HT1080 (cell line): Measurements from ENCODE around the gene SPEF1. TPM values are rescaled to one million over a fixed set of nuclear protein-coding genes. Genes with fewer than 3 reads are reported as not detected.
A peak's percentile ranks its signal among the peaks of the same experiment; 100 is the strongest.

Experiments
- DNase-seq: peaks from one replicate; pipeline ENCODE4 v3.0.0-alpha.2; 2015; ENCODE audit warnings: low read depth
- total RNA-seq: library from RNA; depleted of rRNA; stranded (reverse); fragments of >200 nt; shearing (Covaris generic); gene quantifications from 2 replicates; pipeline ENCODE4 v1.2.3, GENCODE V29; 2014

Gene SPEF1
- total RNA-seq, 1 experiment from 2014 or later = not detected

DNA sequence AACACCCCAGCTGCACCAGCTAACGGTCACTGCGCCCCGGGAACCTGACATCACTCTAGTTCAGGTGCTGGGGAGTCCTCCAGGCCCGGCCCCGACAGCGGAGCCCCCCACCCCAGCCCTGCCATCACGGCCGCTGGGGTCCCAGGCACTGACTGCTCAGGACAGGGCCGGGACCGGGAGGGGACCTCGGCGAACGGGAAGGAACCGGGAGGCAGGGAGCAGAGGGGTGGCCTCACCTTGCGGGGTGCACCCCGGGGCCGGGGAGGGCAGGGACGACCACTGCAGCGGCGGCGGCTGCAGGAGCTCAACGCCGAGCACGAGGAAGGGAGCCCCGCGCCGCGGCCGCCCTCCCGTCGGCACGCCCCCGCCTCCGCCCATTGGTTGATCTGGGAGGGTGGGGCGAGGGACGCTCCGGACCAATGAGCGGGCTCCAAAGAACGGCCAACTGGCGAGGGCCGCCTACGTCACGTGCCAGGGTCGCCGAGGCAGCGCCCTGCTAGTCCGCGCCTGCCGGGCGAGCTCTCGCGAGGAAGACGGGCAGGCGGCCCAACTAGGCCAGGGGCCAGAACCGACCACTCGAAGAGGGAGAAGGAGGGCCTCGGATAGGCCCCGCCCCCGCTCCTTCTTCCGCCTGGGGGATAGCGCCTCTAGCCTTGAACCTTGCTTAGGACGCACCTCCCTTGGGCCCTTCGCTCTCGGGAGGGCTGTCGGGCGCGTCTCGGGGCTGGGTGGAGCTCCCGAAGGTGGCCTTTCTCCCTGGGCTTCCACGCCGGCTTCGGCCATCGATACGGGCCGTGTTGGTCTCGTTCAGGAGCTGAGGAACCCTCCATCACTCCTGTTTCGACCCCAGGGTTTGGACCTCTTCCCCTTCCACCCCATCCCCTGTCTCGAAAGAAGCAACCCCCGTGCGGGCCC lies 13.6 kb downstream of the SPEF1 start, which contains the start of gene ADISSP:
Gene ADISSP, minus strand, starts transcription at position 327 of the 915 bp plus-strand sequence. CDS start 7,653 bp downstream, outside the sequence.
- peak; percentile 98 for DNase-seq

DNA sequence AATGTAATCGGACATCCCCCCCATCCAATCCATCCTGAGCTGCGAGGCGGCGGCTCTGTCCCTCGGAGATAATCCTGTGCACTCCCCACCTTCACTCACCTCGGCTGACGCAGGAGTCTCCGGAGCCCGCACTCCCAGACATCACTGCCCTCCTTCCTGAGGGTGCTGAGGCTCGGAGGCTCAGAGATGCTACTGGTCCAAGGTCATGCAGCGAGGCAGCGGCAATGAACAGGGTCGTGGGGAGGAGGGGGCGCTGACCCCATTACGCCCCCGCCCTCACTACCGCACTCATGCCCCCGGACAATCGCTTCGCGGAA lies 14.2 kb downstream of the SPEF1 start:
- no peak for DNase-seq

DNA sequence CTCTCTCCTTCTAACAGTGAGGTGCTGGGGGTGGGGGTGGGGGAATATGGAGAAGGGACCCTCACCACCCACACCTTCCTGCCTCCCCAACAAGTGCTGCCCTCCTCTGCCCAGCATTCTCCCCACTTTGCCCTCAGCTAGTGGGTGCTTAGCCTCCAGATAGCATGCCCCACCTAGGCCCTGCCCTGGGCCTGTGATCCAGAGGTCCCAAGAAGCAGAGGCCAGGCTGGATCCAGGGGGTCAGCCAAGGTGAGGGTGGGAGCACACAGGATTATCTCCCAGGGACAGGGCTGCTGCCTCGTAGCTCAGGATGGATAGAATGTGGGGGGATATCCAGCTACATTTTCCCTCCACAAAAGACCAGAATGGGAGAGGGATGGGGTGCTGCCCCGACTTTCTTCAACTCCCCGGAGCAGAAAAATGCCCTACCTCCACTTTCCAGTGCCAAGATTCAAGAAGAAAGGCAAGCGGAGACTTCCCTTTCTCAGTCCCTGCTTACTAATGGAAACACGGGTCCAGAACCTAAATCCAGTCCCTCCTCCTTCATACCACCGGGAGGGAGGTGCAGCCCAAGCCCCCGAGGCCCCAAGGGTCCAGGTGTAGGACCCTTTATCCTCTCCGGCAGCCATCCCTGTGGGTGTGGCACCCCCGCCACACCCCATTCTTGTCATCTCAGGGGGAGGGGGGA lies 14.7 kb downstream of the SPEF1 start:
- DNase-seq = no peak

DNA sequence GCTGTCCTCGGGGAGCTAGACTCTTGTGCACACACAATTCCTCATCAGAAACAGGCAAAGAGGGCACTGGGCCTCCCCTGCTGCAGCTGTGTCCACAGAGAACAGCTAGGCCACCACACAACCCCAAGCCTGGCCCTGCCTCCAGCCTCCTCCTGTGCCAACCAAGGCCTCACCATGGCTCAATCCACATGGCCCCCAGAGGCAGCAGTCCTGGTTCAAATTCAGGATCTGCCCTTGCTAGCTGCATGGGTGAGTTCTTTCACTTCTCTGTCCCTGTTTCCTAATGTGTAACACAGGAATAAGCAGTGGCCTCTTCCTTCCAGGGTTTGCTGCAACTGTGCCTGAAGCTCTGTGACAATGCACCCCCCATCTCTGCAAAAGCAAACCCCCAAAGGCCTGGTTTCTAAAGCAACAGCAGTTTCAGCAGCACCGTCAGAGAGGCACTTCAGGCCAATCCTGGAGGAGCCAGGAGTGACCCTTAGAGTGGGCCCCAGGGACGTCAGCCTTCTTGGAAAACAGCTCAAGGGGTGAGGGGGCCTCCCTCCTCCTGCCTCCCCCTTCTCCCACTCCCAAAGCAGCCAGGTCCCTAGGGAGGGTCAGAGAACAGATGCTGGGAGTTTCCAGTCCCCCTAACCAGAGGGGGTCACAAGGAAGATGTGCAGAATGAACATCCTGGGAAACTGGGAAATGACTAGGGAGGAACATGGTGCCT lies 15.9 kb downstream of the SPEF1 start:
- DNase-seq = no peak

DNA sequence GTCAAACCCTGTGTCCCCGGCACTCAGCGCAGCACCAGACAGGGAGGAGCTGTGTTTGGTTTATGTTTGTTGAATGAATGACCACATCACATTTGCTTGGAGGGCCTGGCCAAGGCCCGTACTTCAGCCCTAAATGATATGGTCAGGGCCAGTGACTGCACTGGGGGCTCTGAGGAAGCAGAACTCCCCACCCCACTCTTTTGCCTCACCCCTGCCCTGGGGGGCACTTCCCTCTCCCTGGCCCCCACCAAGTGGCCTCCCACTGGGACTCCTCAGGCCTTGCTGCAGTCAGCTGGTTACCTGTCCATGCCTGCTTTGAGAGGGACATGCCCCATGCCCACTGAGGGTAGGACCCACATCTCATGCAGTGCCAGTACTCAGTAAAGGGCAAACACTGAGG lies 16.6 kb downstream of the SPEF1 start:
- no peak for DNase-seq

DNA sequence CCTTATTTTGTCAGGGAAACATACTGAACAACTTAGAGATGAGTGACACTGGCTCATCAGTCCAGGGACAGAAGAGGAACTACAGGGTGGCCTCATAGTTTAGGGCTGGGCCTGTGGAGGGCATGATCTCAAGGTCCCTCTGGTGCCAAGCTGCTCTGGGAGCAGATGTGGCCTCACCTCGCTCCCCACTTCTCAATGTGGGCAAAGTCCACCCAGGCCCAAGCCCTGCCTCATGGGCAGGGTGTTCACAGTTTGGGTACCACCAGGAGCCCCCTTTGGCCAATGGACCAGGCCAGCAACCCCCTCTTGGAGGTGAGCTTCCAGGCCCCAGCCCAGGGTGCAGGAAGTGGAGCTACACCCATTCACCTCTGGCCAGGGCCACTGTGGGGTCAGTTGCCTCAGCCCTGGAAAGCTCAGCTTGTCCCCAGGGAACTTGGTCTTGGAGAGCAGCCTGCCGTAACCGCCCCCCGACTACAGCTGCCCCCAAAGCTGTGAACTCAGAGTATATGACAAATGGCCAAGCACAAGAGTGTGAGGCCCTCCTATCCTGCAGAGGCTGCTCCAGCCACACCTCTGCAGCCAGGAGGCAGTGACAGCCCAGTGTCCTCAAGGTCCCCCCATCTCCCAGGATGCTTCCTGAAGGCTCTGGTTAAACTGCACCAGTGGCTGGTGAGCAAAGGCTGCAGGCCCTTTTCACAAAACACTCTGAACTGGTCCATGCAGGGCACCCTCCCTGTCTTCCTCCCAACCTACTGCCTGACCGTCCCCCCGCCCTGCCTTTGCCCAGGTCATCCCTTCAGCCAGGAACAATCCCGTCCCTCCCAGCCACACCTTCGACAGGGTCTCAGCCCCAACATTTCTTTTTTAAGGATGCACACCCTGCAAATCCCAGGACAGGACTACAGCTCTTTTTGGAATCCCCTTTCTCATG lies 17.3 kb downstream of the SPEF1 start:
- no peak for DNase-seq

DNA sequence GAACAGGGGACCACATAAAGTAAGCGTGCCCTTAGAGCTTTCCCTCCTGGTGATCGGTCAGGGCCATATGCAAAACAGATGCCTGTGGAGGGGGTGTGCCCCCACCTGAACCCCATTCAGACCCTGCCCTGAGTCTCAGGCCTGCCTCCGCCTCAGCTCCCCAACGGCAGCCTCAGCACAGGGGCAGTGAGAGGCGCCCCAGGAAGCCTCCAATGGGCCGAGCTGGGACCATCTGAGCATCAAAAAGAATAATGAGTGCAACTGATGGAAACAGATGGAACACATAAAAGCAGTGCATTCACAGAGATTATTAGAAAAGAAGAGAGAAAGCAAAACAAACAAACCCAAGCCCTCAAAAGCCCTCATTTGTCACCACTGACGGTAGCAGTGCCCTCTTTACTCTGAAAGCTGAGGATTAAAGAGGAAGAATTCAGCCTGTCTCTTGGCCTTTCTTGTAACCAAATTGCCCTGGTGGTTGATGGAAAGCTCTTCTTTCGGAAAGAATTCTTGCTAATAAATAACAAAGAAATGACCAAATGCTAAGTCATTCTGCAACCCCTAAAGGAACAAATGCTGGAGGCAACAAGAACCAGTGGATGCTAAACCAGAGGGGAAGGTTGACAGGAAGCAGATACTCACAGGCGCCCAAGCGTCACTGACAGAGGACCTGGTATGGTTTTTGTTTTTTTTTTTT lies 20.4 kb downstream of the SPEF1 start:
- DNase-seq = no peak

DNA sequence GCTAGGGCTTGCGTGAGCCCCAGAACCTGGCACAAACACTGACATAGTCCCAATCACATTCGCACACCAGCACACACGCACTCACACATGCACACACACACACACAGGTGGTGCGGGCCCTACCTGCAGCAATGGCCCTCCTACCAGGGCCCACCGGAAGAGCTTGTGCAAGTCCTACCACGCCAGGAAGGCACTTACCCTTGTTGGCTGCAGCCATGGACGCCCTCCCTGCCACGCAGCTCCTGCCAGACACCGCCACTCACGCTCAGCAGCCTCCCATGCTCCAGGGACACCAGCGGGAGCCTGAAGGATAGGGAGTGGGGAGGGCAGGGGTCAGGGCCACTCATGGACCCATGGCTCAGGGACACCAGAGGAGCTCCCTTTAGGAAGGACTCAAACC lies 21.4 kb downstream of the SPEF1 start:
- DNase-seq = no peak

DNA sequence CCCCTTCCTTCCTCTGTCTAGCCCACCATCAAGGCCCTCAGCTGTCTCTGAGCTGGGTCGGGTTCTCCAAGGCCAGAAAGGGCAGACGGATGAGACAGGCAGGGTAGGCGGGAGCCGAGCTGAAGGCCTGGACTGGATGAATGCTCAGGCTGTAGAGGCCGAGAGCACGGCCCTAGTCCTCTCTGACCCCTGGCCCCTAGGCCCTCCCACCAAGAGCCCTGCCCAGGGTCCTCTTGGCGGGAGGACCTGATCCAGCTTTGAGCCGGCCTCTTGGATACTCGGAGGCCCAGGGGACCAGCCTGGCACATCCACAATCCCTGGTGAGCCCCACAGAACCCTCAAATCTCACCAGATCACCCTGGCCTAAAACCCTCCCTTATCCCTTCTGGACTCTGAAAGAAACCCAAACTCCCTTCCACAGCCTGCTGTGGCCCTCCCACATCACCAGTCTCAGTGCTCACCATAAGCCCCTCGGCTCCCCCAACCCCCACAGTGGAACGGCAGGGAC lies 21.9 kb downstream of the SPEF1 start:
- DNase-seq = no peak

DNA sequence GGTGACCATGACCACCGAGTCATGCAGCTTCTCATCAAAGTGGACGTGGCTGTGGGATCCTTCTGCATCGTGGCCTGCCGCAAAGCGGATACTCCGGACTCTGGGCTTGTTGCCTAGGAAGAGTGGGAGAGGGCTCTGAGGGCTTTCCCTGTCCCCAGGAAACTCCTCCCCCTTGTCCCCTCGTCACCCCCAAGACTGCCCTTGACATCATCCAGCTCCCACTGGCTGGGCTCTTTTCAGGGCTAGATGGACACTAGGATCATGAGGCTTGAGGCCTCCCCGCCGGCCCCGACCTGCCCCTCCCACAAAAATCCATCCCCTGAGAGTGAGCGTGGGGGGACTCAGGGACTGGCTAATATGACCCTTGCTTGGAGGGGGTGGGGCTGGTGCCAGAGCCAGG lies 22.7 kb downstream of the SPEF1 start:
- DNase-seq = no peak

DNA sequence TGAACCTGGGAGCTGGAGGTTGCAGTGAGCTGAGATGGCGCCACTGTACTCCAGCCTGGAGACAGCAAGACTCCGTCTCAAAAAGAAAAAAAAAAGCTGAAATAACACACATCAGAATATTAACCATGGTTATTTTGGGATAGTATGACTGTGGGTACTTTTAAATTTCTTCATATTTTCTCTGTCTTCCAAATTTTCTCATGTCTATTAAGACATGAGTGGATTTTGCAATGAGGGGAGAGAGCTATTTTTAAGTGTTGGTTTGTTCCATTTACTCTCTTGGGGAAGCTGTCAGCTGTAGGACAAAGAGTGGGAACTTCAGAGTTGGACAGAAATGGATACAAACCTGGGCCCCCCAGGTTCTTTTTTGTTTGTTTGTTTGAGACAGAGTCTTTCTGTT lies 24.0 kb downstream of the SPEF1 start:
- DNase-seq = no peak

DNA sequence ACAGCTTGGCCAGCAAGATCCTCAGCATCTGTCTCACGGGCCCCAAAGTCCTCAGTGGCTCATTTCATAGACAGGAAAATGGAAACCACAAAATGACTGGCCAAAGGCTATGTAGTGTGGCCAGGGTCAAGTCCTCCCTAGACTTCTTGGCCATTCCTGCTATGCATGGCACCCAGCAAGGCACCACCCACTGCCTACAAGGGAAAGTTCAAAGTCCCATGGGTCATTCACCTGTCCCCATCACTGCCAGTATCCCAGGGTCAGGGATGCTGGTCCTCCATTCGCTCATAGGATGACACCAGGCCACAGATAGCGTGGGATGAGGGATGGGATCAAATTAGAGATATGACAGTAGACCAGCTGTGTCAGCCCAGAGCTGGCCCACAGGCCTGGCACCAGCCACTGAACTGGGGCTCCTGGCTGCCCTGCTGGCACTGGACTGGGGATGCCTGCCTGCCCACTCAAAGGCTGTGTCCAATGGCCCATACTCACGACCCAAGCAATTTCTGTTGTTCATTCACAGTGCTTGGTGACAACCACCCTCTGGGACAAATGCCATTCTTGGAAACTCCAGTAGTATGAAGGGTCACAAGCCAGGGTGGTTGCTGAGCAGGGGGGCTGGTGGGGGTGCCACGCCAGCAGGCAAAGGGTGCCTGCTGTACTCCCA lies 25.3 kb downstream of the SPEF1 start:
- no peak for DNase-seq

DNA sequence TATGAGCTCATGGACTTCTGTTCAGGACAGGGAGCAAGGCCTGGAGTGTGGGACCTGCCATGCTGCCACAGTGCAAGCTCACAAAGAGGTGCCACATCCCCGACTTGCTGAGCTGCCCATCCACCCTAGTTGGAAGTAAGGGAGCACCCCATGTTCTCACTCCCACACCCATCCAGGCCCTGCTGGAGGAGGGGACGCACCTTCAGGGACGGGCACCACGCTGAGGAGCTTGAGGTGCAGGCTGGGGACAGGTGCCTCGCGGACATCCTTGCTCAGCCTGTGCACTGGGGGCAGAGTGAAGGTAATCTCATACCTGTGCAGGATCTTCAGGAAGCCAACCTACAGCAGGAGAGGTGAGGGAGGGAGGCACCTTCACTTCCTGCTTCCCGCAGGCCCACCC lies 26.0 kb downstream of the SPEF1 start:
- DNase-seq = no peak

DNA sequence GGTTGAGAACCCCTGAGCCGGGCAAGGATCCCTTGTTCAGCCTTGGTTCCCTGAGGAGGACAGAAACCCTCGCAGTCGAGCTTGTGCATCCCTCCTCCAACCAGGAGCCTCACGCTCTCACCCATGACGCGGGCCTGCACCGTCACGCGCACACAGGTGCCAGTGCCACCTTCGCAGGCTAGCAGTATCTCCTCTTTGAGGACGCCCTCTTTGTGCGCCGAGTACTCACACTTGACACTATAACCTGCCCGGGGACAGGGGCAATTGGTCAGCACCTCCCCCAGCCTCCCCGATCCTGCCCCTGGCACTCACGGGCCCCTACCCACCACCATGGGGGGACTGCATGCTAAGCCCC lies 27.0 kb downstream of the SPEF1 start:
- no peak for DNase-seq

DNA sequence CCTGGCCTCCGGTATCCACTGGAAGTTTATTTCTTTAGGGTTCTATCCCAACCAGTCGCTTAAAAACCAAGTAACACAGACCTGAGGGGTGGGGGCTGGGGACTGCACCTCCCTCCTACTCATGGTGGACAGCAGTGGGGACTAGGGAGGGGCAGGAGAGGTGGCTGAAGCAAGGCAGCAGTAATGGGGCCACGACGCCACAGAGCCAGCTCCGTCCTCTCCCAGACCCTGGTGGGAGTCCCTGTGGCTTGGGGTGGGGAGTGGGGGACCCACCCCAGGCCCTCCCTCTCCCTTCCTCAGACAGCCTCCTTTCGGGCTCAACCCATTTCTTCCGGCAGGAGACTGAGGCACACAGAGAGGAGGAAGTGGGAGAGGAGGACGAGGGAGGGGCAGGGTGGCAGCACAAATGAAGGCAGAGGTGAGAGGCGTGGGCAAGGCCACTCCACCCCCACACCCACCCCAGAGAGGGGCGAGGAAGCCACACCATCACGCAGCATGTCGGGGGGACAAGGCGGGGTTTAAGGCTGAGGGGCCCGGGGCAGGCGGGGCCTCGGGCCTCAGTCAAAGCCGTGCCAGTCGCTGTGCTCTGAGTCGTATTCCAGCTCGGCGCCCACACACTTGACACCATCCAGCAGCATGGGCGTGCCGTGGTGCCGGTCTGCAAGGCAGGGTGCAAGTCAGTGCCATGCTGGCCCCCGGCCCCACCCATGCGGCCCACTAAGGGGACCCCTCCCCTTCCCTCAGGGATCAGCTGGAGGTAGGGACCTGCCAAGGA lies 27.6 kb downstream of the SPEF1 start:
- no peak for DNase-seq

DNA sequence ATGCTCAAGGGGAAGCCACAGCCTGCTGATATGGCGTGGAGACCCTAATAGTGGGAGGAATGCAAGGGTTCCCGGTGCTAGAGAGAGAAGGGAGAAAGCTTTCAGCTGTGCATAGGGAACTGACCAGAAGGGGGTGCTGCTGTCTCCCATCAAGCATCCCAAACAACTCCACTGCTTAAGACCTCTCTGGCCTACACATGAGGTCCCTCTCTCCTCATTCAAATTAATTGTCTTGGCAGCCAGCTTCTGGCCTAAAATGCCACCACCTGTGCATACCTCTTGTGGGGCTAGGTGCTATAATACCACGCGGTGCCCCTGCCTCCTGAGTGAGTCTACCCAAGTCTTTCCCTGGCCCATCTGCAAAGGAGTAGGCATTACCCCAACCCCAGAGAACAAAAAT lies 28.1 kb downstream of the SPEF1 start:
- peak; percentile 61 for DNase-seq

DNA sequence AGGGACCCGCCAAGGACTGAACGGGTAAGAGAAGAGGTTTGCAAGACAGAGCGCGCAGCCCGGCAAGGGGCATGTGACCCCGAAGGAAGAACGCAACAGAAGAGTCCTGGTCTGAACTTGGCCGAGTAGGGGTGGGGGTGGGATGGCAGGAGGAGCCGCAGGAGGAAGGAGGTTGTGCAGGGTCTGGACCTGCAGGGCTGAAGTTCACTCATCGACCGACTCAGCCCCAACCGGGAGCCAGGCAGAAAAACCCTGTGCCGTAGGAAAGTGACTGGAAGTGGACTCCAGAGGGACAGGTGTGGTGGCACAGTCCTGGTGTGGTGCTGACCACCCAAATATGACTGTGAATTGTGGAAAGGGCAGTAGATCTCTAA lies 28.9 kb downstream of the SPEF1 start:
- DNase-seq = no peak

DNA sequence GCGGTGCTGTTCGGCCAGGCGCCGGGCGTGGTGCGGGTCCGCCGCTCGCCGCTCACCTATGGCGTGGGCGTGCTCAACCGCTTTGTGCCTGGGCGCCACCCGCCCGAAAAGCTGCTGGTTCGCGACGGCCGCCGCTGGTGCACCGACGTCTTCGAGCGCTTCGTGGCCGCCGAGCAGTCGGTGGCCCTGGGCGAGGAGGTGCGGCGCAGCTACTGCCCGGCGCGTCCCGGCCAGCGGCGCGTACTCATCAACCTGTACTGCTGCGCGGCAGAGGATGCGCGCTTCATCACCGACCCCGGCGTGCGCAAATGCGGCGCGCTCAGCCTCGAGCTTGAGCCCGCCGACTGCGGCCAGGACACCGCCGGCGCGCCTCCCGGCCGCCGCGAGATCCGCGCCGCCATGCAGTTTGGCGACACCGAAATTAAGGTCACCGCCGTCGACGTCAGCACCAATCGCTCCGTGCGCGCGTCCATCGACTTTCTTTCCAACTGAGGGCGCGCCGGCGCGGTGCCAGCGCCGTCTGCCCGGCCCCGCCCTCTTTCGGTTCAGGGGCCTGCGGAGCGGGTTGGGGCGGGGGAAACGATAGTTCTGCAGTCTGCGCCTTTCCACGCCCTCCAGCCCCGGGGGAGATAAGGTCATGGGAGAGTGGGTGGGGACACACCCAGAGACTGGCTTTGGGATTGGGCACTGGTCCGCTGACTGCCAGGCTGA lies 29.4 kb downstream of the SPEF1 start:
- DNase-seq = no peak
